Neural cell (in vitro differentiated cells): ENCODE measurements around the gene EYA3. TPM values are rescaled to one million over a fixed set of nuclear protein-coding genes. Genes with fewer than 3 reads are reported as not detected.

Source experiments
- H2AFZ ChIP-seq: fragments of 200-600, 300-800 bp; sonication (generic), shearing (Covaris generic); 2 replicates; pipeline ENCODE4 v1.6.0; 2014; ENCODE audit warnings: low read depth, mild to moderate bottlenecking, antibody characterized with exemption, low read length, moderate library complexity
- H3F3A ChIP-seq: fragments of 200-600 bp; shearing (Covaris generic); 2 replicates; pipeline ENCODE4 v1.6.1; 2016; ENCODE audit warnings: mild to moderate bottlenecking, moderate library complexity, mixed read lengths, antibody characterized with exemption, low read length; ENCODE audit not compliant: insufficient read depth, poor library complexity, severe bottlenecking
- H3K27ac ChIP-seq: fragments of 200-600, 300-800 bp; sonication (generic), shearing (Covaris generic); 2 replicates; pipeline ENCODE4 v1.5.1; 2014; ENCODE audit warnings: mild to moderate bottlenecking, low read length, moderate library complexity
- H3K27me3 ChIP-seq: fragments of 300-800, 200-600 bp; sonication (generic), shearing (Covaris generic); 2 replicates; pipeline ENCODE4 v1.6.0; 2014; ENCODE audit warnings: mild to moderate bottlenecking, low read depth, low read length, moderate library complexity; ENCODE audit not compliant: insufficient read depth
- H3K36me3 ChIP-seq: fragments of 300-800, 200-600 bp; sonication (generic), shearing (Covaris generic); 2 replicates; pipeline ENCODE4 v1.5.1; 2014; ENCODE audit warnings: mild to moderate bottlenecking, antibody characterized with exemption, low read length, moderate library complexity; ENCODE audit not compliant: insufficient read depth
- H3K4me2 ChIP-seq: fragments of 300-800, 200-600 bp; sonication (generic), shearing (Covaris generic); 2 replicates; pipeline ENCODE4 v1.6.0; 2014; ENCODE audit warnings: mild to moderate bottlenecking, low read length
- H3K4me3 ChIP-seq: fragments of 300-800, 200-600 bp; sonication (generic), shearing (Covaris generic); 2 replicates; pipeline ENCODE4 v1.5.1; 2014; ENCODE audit warnings: mild to moderate bottlenecking, low read length, moderate library complexity
- H3K79me2 ChIP-seq: fragments of 200-600 bp; shearing (Covaris generic); replicated peaks from 2 replicates; pipeline ENCODE4 v1.6.0; 2014; ENCODE audit warnings: mild to moderate bottlenecking, low read length, moderate library complexity; ENCODE audit not compliant: insufficient read depth
- H3K9ac ChIP-seq: fragments of 300-800, 200-600 bp; sonication (generic), shearing (Covaris generic); 2 replicates; pipeline ENCODE4 v1.6.1; 2016; ENCODE audit warnings: mild to moderate bottlenecking, low read length, mixed read lengths
- H3K9me2 ChIP-seq: fragments of 200-600 bp; shearing (Covaris generic); 2 replicates; pipeline ENCODE4 v1.6.1; 2016; ENCODE audit warnings: mild to moderate bottlenecking, low read length, mixed read lengths; ENCODE audit not compliant: insufficient read depth
- H3K9me3 ChIP-seq: fragments of 200-600, 300-800 bp; sonication (generic), shearing (Covaris generic); 2 replicates; pipeline ENCODE4 v1.6.1; 2016; ENCODE audit warnings: mild to moderate bottlenecking, mixed run types, low read length, moderate library complexity, mixed read lengths
- H4K20me1 ChIP-seq: fragments of 200-600 bp; shearing (Covaris generic); 2 replicates; pipeline ENCODE4 v1.6.1; 2016; ENCODE audit warnings: mild to moderate bottlenecking, mixed run types; ENCODE audit not compliant: insufficient read depth
- CTCF ChIP-seq: fragments of 450-650 bp; IDR thresholded peaks from 2 replicates; pipeline ENCODE4 v1.5.1; 2014; ENCODE audit warnings: antibody characterized with exemption, mild to moderate bottlenecking, moderate library complexity; ENCODE audit not compliant: poor library complexity, severe bottlenecking
- EP300 ChIP-seq: fragments of 450-650 bp; conservative IDR thresholded peaks from 2 replicates; pipeline ENCODE4 v1.6.1; 2014; ENCODE audit warnings: antibody characterized with exemption, mild to moderate bottlenecking, moderate library complexity; ENCODE audit not compliant: poor library complexity, severe bottlenecking
- EZH2 ChIP-seq: fragments of 200-600, 300-800 bp; shearing (Covaris generic), sonication (generic); IDR thresholded peaks from 2 replicates; pipeline ENCODE4 v1.6.1; 2014; ENCODE audit warnings: antibody characterized with exemption, low read length, borderline replicate concordance, mild to moderate bottlenecking; ENCODE audit not compliant: insufficient read depth, poor library complexity, severe bottlenecking
- MXI1 ChIP-seq: fragments of 450-650 bp; conservative IDR thresholded peaks from 2 replicates; pipeline ENCODE4 v1.6.1; 2014; ENCODE audit warnings: antibody characterized with exemption, mild to moderate bottlenecking; ENCODE audit not compliant: poor library complexity, severe bottlenecking
- POLR2AphosphoS5 ChIP-seq: IDR thresholded peaks from 2 replicates; pipeline ENCODE4 v1.6.1; 2012
- RAD21 ChIP-seq: fragments of 450-650 bp; conservative IDR thresholded peaks from 2 replicates; pipeline ENCODE4 v1.6.1; 2014; ENCODE audit warnings: antibody characterized with exemption, mild to moderate bottlenecking, moderate library complexity
- REST ChIP-seq: IDR thresholded peaks from 2 replicates; pipeline ENCODE4 v1.6.1; 2012; ENCODE audit warnings: borderline replicate concordance
- SMC3 ChIP-seq: fragments of 450-650 bp; conservative IDR thresholded peaks from 2 replicates; pipeline ENCODE4 v1.6.1; 2014; ENCODE audit warnings: antibody characterized with exemption, mild to moderate bottlenecking, moderate library complexity; ENCODE audit not compliant: poor library complexity
- TAF1 ChIP-seq: IDR thresholded peaks from 2 replicates; pipeline ENCODE4 v1.6.1; 2012; ENCODE audit warnings: low read depth
- polyA plus RNA-seq: library from polyadenylated mRNA; depleted of rRNA; stranded (reverse); fragments of >200 nt; gene quantifications from 2 replicates; pipeline ENCODE4 v1.2.3, GENCODE V29; 2014

EYA3 gene
- polyA plus RNA-seq, 1 donor from 2014 or later: 11.2 TPM

GRCh38 chr1:27958513-27958912 lies 129.9 kb downstream of the EYA3 start:
- H3K27me3 ChIP-seq: no peaks in the 10 kb centered on the region
- no peaks in the 10 kb centered on the region for H3K9me3 ChIP-seq
- H2AFZ ChIP-seq: no peak overlapping the region
- H3K4me3 ChIP-seq: no peak overlapping the region
- no peaks in the 10 kb centered on the region for H3F3A ChIP-seq
- H3K79me2 ChIP-seq: no peaks in the 10 kb centered on the region
- H4K20me1 ChIP-seq: no peaks in the 10 kb centered on the region
- H3K4me2 ChIP-seq: no peak overlapping the region
- TF ChIP-seq EZH2: no peak
- no peak for TF ChIP-seq EP300
- no peak for TF ChIP-seq RAD21
- TF ChIP-seq REST: no peak
- TF ChIP-seq SMC3: no peak
- H3K36me3 ChIP-seq: no peaks in the 10 kb centered on the region
- H3K9ac ChIP-seq: no peak overlapping the region
- no peak overlapping the region for H3K27ac ChIP-seq
- no peaks in the 10 kb centered on the region for H3K9me2 ChIP-seq

- Histone ChIP-seq H3K9ac (no peak overlapping the region), H3K4me2 (no peak overlapping the region), H3K4me3 (no peak overlapping the region), H3K27me3 (no peaks in the 10 kb centered on the region), H4K20me1 (no peaks in the 10 kb centered on the region), H3K9me3 (no peaks in the 10 kb centered on the region), H2AFZ (no peak overlapping the region), H3K27ac (no peak overlapping the region), H3F3A (no peaks in the 10 kb centered on the region), H3K9me2 (no peaks in the 10 kb centered on the region), H3K36me3 (no peaks in the 10 kb centered on the region), H3K79me2 (no peaks in the 10 kb centered on the region)
- no peak for TF ChIP-seq REST
- no peak for TF ChIP-seq EZH2
- no peak for TF ChIP-seq SMC3
- TF ChIP-seq TAF1: no peak
- TF ChIP-seq EP300: no peak
- TF ChIP-seq CTCF: no peak
- TF ChIP-seq POLR2AphosphoS5: no peak
- no peak for TF ChIP-seq RAD21
- no peak for TF ChIP-seq MXI1
Measured at GRCh38 chr1:27957655-27958054, 130.8 kb downstream of the EYA3 start.
